SK-N-SH (cell line): ENCODE data around the gene AJUBA.

Source experiments
- GABPA ChIP-seq: IDR thresholded peaks from 2 replicates; pipeline ENCODE4 v1.4.0; 2012; ENCODE audit warnings: low read depth, mild to moderate bottlenecking
- GATA2 ChIP-seq: sonication (generic); formaldehyde crosslinking; IDR thresholded peaks from 2 replicates; pipeline ENCODE4 v1.5.0; 2020; ENCODE audit warnings: mild to moderate bottlenecking, missing genetic modification reagents
- TAF1 ChIP-seq: IDR thresholded peaks from 2 replicates; pipeline ENCODE4 v1.6.1; 2012; ENCODE audit warnings: low read depth, mild to moderate bottlenecking, low read length, moderate library complexity, borderline replicate concordance
- TF ChIP-seq, protein P1 (sequence below): fragments of 200-600 bp; sonication (generic); IDR thresholded peaks from 2 replicates; pipeline ENCODE4 v1.6.1; 2017; ENCODE audit warnings: antibody characterized with exemption, mild to moderate bottlenecking, moderate library complexity

DNA sequence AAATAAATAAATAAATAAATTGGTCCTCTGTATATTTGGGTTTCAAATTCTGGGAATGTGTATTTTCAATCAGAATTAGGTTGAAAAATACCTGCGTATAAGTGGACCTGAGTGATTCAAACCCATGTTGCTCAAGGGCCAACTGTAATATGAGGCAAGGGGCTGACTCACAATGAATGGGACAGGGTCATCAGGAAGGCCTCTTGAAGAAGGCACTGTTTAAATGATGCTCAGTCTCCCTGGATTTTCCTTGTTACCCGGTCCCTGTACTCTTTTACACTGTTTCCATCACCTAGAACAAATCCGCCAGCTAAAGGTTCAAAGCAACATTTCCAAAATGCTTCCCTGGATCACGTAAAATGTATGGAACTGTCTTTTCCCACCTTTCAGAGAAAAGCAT, 48.6 kb upstream of the AJUBA start:
- TF ChIP-seq TAF1, result no peak
- TF ChIP-seq, protein P1, sequence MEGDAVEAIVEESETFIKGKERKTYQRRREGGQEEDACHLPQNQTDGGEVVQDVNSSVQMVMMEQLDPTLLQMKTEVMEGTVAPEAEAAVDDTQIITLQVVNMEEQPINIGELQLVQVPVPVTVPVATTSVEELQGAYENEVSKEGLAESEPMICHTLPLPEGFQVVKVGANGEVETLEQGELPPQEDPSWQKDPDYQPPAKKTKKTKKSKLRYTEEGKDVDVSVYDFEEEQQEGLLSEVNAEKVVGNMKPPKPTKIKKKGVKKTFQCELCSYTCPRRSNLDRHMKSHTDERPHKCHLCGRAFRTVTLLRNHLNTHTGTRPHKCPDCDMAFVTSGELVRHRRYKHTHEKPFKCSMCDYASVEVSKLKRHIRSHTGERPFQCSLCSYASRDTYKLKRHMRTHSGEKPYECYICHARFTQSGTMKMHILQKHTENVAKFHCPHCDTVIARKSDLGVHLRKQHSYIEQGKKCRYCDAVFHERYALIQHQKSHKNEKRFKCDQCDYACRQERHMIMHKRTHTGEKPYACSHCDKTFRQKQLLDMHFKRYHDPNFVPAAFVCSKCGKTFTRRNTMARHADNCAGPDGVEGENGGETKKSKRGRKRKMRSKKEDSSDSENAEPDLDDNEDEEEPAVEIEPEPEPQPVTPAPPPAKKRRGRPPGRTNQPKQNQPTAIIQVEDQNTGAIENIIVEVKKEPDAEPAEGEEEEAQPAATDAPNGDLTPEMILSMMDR, result no peak
- TF ChIP-seq GABPA, result no peak
- TF ChIP-seq GATA2 (CRISPR knock-in tag), result no peak
